LNCaP clone FGC (cell line): Measurements from ENCODE around the gene ZNF608.

Experiments
- DNase-seq: peaks from one replicate; pipeline ENCODE4 v3.0.0-alpha.2; 2011; ENCODE audit warnings: low read depth
- H3K4me3 ChIP-seq: 2 replicates; pipeline ENCODE4 v1.5.1; 2011; ENCODE audit warnings: mild to moderate bottlenecking, low read depth, low read length, control low read depth
- TF ChIP-seq, protein P1 (sequence below): IDR thresholded peaks from 2 replicates; pipeline ENCODE4 v1.5.1; 2012; ENCODE audit warnings: mild to moderate bottlenecking; ENCODE audit not compliant: control insufficient read depth, insufficient read depth; ENCODE audit errors: extremely low read depth

The ZNF608 gene

DNA sequence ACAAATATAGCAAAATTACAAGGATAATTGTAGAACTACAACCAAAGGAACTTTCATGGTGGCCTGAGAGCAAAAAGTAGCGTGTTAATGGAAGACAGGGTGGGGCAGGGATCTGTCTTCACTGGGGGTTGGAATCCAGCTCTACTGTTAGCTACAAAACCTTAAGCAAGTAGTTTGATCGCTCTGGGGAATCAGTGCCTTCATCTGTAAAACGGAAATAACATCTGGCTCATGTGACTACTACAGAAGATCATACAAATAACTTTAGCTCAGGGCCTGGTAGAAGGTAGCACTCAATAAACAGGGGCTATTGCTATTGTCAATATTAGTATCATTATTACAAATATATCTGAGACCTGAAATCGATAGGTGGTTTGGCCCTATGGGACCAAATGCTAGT lies 40.4 kb downstream of the ZNF608 start:
- TF ChIP-seq, protein P1, sequence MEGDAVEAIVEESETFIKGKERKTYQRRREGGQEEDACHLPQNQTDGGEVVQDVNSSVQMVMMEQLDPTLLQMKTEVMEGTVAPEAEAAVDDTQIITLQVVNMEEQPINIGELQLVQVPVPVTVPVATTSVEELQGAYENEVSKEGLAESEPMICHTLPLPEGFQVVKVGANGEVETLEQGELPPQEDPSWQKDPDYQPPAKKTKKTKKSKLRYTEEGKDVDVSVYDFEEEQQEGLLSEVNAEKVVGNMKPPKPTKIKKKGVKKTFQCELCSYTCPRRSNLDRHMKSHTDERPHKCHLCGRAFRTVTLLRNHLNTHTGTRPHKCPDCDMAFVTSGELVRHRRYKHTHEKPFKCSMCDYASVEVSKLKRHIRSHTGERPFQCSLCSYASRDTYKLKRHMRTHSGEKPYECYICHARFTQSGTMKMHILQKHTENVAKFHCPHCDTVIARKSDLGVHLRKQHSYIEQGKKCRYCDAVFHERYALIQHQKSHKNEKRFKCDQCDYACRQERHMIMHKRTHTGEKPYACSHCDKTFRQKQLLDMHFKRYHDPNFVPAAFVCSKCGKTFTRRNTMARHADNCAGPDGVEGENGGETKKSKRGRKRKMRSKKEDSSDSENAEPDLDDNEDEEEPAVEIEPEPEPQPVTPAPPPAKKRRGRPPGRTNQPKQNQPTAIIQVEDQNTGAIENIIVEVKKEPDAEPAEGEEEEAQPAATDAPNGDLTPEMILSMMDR, result no peak
- DNase-seq, result no peak
- H3K4me3 ChIP-seq, result no peak overlapping the region

DNA sequence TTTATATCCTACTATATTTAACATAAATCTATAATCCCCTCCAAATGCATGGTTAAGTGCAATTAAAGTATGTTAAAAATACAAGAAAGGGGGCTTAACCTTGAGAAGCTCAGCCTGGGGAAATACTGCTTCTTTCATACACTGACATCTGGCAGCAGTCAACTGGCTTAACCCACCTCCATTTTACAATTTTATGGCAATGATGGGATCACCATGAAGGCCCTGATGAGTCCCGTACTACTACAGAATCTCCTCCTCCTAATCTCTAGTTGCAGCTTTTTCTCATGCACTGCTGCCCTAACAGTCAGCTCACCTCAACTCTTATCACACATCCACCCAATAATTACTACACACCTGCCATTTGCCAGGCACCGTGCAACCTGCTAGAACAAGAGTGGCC lies 40.9 kb downstream of the ZNF608 start:
- TF ChIP-seq, protein P1, result no peak
- DNase-seq, result no peak
- H3K4me3 ChIP-seq, result no peak overlapping the region

DNA sequence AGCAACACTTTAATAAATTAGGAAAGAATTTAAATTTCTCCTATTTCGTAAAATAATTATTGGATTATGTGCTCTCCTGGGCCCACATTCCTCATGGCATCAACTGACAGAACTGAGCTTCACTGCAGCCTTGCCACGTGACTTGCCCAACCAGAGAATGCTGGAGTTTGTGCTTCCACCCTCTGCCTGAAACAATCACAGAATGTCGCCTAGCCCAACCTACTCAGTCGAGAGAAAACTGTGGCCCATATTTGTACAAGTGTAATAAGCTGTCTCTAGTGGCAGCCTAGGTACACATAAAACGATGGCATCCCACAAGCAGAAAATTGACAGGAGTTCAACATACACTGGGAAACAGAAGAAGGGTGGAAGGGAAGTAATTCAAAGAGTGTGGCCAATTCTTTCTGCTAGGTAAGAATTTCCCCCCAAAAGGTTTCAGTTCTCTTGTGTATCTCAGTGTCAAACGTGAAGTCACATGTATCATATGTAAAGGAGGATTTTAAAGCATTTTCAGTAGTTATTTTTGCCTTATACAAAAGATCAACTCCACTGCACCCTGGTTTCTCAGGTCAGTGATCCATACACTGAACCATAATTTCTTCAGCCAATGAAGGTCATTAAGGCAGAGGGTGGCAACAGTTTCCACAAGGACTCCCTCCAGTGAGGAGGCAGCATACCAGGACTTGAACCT lies 41.7 kb downstream of the ZNF608 start:
- DNase-seq, result no peak

DNA sequence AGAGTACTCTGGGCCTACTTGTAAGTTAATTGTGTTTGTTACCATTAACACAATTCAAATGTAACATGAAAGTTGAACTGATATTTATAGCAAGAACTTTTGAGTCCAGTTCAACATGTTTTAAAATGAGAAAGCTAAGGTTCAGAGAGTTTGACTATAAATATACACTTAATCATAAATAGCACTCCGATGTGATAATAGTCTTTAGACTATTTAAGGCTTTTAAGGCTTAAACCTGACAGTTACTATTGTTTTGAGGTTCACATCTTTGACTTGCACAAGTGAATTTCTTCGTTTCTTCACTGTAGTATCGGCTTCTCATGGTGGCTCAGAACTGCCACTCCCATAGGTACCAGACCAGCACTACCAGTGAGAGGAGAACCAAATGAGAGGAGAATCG lies 42.4 kb downstream of the ZNF608 start:
- TF ChIP-seq, protein P1, result no peak
- no peak for DNase-seq
- no peak overlapping the region for H3K4me3 ChIP-seq

More for the DNA sequence above, 41.7 kb downstream of the ZNF608 start:
- no peak overlapping the region for H3K4me3 ChIP-seq
- TF ChIP-seq, protein P1, result no peak

DNA sequence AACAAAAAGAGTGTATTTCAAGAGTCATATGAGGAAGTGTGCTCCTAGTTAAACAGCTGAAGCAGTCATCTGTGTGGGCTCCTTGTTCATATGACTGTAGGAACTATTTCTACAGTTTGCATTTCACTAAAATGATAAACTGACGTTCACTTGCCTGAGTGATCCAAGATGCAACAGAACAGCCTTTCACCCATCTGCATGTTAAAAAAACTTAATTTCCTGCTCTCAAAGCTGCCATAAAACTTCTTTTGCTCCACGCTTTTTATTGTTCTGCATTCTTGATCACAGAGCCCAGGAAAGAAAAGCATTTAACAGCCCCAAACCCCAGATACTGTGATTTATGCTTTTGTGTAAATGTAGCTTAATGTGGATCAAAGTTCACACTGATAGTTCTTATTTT lies 43.9 kb downstream of the ZNF608 start:
- TF ChIP-seq, protein P1, result no peak
- no peak overlapping the region for H3K4me3 ChIP-seq
- no peak for DNase-seq

DNA sequence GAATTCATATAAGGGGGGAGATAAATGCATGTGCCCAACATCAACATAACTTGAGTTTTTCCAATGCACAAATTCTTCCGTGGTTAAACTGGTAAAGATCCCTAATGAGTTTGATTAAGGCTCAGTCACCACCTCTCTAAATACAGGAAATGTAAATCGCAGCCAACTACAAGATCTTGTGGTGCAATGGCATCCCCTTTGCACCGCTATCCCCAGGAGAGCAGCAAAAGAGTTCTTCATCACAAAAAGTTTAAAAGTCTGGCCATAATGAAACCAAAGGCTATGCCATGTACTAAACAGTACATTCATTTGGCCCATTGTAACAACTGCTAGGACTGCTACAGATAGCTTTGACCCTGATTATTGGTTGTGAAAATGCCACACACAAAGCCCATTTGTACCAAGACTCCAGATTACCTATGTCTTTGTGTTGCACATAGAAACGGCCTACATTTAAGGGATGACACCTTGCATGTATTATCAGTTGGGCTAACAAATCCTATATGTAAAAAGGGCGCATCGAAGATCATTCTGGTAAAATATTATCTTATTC lies 44.5 kb downstream of the ZNF608 start:
- no peak overlapping the region for H3K4me3 ChIP-seq
- TF ChIP-seq, protein P1, result no peak
- no peak for DNase-seq

DNA sequence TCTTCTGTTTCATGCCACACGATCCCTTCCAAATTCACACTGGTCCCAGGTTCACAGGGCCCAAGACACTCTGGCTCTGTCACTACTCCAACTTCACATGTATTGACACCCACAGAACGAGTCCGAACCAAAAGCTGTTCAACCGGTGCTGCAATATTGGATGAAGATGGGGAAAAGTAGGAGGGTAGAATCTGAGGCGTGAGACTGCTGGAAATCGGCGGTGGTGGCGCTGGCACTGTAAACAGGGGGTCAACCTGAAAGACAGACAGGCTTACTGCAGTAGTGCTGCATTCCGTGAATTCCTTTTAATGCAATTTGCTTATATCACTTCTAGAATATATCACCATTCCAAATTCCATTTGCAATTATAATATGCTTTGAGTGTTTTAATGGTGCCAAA lies 45.4 kb downstream of the ZNF608 start:
- TF ChIP-seq, protein P1, result no peak
- H3K4me3 ChIP-seq, result no peak overlapping the region
- DNase-seq, result no peak
